GM12872 (cell line): ENCODE measurements around the gene TRPV6.

ENCODE experiments used
- TF ChIP-seq, protein P1 (sequence below): IDR thresholded peaks from 3 replicates; pipeline ENCODE4 v1.5.1; 2011; ENCODE audit warnings: low read depth, mild to moderate bottlenecking, low read length, moderate library complexity; ENCODE audit not compliant: insufficient read depth

TRPV6 gene

DNA sequence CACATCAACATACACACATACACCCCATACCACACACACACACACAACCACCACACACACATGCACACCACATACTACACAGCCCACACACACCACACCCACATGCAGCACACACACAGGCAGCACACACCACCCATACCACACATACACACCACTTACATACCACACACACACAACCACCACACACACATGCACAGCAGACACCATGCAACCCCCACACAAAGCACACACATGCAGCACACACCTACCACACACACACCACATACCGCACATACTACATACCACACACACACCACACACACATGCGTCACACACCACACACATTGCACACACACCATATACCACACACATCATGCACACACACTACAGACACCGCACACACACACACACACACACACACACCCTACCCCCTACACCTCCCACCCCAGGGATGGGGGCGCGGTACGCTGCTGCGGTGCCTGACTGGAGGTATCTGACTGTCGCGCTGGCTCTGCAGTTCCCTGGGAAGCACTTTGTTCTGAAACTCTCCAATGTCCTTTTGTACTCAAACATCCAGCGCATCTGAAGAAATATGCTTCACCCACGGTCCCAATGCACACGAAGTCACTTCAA, 5.4 kb upstream of the TRPV6 start:
- TF ChIP-seq, protein P1, sequence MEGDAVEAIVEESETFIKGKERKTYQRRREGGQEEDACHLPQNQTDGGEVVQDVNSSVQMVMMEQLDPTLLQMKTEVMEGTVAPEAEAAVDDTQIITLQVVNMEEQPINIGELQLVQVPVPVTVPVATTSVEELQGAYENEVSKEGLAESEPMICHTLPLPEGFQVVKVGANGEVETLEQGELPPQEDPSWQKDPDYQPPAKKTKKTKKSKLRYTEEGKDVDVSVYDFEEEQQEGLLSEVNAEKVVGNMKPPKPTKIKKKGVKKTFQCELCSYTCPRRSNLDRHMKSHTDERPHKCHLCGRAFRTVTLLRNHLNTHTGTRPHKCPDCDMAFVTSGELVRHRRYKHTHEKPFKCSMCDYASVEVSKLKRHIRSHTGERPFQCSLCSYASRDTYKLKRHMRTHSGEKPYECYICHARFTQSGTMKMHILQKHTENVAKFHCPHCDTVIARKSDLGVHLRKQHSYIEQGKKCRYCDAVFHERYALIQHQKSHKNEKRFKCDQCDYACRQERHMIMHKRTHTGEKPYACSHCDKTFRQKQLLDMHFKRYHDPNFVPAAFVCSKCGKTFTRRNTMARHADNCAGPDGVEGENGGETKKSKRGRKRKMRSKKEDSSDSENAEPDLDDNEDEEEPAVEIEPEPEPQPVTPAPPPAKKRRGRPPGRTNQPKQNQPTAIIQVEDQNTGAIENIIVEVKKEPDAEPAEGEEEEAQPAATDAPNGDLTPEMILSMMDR: no peak

DNA sequence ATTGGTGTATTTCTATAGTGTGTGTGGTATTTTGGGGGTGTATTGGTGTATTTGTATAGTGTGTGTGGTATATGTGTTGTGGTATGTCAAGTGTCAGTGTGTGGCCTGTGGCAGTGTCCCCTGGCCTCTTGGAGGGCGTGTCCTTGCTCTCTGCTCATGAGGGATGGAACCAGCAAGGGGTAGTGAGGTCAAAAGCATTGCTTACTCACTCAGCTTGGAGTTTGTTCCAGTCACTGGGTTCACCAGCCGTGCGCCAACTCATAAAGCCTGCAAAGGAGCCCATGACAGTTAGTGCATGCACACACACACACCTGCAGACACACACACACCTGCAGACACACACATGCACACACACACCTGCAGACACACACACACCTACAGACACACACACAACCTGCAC, 4.3 kb upstream of the TRPV6 start:
- TF ChIP-seq, protein P1: no peak

DNA sequence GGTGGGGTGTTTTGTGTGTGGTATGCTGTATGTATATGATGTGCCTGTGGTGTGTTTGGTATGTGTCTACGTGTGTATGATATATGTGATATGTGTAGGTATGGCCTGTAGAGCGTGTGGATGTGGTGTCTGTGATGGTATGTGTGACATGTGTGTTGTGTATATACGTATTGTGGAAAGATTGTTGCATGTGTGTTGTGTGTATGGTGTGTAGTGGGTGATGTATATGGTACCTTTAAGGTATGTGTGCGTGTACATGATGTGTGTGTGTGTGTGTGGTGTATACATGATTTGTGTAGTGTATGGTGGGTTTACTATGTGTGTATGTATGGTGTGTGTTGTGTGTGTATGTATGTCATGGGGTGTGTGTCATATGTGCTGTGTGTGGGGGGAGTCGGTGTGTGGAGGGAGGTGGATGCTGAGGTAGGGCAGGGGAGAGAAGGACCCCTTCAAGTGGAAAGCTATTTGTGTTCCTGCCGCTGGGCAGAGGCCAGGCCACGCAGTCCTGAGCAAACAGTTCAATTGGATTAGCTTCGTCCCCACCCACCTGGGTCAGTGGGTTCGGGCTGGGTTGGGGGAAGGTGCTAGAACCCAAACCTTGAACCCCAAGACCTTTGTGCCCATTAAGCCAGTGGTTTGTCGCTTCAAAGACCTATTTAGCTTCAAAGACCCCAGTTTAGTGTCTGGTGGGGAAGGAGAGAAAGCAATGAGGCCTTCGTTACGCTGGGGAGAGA, 1.9 kb upstream of the TRPV6 start:
- TF ChIP-seq, protein P1: no peak

DNA sequence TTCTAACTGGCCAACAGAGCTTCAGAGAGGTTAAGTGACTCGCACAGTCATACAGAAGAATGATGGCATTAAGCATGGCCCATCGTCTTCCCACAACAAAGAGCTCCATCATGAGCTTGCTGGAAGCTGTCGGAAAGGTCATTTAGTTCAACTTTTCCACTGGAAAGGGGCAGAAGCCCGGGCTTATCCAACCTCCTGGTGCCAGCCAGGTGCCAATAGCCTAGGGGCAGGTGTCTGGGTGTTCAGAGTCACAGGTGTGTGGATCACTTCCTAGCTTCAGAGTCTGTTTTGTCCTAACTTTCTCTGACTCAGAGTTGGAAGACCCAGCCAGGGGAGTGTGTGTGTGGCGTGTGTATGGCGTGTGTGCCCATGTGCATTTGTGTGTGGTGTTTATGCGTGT, 1.3 kb upstream of the TRPV6 start:
- TF ChIP-seq, protein P1: no peak

DNA sequence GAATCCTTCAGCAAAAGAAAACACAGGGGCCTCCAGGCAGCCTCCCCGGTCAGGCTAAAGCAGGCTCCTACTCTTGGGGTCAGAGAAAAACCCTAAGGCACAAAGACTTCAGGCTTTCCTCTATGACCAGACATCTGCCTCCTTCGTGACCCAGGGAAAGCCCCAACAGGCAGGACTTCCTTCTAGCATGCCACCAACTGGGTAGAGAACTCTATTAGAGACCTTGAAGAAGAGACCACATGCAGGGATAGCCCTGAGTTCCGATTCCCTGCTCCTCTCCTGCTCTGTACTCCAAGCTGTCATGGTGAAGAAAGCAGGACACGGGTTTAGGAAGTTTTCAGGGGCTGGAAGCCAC, 1.3 kb downstream of the TRPV6 start:
- TF ChIP-seq, protein P1: no peak

DNA sequence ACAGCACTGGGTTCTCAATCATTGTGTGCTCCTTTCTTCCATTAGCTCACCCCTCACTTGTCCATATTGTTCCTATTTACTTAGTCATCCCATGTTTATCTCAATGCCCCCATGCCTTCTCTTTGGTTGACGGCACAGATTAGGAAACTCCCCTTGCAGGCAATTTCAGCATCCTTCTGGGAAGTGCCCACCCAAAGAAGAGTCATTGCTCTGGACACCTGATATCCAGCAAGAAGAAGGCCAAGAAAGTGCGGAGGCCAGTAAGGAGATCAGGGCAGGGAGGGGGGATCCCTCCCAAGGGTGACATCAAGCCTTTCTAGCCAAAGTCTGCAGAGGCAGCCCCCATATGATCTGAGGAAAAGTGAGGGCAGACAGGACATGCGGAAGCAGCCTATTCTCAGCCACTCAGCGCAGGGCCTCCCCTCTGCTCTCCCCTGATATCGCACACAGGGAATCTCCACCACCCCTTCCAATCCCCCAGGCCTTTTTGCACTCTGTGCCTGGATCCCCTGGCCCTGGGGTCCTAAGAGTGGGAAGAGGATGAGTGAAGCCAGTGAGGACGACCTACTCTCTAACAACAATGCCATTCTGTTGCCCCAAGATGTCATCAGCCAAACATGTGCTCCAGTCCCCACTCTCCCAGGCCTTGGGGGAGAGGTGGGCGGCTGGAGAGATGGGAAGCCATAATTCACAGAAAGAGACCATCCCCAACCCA, 1.8 kb downstream of the TRPV6 start:
- TF ChIP-seq, protein P1: no peak

DNA sequence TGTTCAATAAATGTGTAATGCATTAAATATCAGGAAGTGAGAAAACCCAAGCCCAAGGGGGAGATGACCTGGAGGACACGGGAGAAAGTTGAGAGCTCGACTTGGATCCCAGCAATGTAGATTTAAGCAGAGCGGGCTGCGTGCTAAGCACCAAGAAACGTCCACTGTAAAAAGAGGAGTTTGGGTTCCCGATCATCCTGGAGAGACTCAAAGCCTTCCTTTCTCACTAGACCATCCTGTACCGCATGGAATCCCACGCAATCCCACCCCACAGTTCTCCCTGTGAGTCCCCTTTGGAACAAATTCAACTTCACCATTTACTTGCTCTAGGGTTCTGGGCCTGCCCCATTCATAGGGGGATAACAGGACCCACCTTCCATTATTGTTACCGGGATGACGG, 2.4 kb downstream of the TRPV6 start:
- TF ChIP-seq, protein P1: no peak
